Brain microvascular endothelial cell (primary cell): ENCODE measurements around the gene UNC13B.

Experiments
- DNase-seq: peaks from one replicate; pipeline ENCODE4 v3.0.0-alpha.2; 2020
- H3K27ac ChIP-seq: fragments of 250-450 bp; sonication (Bioruptor Pico); 2 replicates; pipeline ENCODE4 v1.5.1; 2020; ENCODE audit warnings: mild to moderate bottlenecking, moderate library complexity
- H3K27me3 ChIP-seq: fragments of 250-450 bp; sonication (Bioruptor Pico); replicated peaks from 2 replicates; pipeline ENCODE4 v1.5.1; 2020; ENCODE audit warnings: mild to moderate bottlenecking
- H3K36me3 ChIP-seq: fragments of 250-450 bp; sonication (Bioruptor Pico); replicated peaks from 2 replicates; pipeline ENCODE4 v1.5.1; 2020; ENCODE audit warnings: mild to moderate bottlenecking
- H3K4me3 ChIP-seq: 2 replicates; pipeline ENCODE4 v1.5.1; 2011; ENCODE audit warnings: low read depth, mild to moderate bottlenecking, control low read depth, low read length, moderate library complexity
- in situ Hi-C: cut with HindIII; loops from 2 replicates; pipeline ENCODE4 v1.10.0; 2017; ENCODE audit warnings: low sequenced_read_pairs, low pct_ligation_motif_present
- TF ChIP-seq, protein P1 (sequence below): IDR thresholded peaks from 2 replicates; pipeline ENCODE4 v1.5.1; 2011; ENCODE audit warnings: low read depth, mild to moderate bottlenecking, moderate library complexity, low read length, control low read depth, inconsistent platforms; ENCODE audit errors: missing control alignments

The UNC13B gene

GRCh38 chr9:35115680-35116538 is 45.9 kb upstream of the UNC13B start, which contains the start of gene ATOSB:
Gene ATOSB (minus strand): TSS chr9:35115862. CDS start chr9:35108274, 7,588 bp downstream.
- peak; percentile 98 for DNase-seq
- Histone ChIP-seq H3K27ac (peak within 1 kb of the TSS; percentile 89), H3K4me3 (peak within 1 kb of the TSS; percentile 94), H3K36me3 (no peaks in the 10 kb centered on the region), H3K27me3 (no peaks in the 10 kb centered on the region)
- TF ChIP-seq, protein P1, sequence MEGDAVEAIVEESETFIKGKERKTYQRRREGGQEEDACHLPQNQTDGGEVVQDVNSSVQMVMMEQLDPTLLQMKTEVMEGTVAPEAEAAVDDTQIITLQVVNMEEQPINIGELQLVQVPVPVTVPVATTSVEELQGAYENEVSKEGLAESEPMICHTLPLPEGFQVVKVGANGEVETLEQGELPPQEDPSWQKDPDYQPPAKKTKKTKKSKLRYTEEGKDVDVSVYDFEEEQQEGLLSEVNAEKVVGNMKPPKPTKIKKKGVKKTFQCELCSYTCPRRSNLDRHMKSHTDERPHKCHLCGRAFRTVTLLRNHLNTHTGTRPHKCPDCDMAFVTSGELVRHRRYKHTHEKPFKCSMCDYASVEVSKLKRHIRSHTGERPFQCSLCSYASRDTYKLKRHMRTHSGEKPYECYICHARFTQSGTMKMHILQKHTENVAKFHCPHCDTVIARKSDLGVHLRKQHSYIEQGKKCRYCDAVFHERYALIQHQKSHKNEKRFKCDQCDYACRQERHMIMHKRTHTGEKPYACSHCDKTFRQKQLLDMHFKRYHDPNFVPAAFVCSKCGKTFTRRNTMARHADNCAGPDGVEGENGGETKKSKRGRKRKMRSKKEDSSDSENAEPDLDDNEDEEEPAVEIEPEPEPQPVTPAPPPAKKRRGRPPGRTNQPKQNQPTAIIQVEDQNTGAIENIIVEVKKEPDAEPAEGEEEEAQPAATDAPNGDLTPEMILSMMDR: no peak
- in situ Hi-C loops: no loop called here

DNA sequence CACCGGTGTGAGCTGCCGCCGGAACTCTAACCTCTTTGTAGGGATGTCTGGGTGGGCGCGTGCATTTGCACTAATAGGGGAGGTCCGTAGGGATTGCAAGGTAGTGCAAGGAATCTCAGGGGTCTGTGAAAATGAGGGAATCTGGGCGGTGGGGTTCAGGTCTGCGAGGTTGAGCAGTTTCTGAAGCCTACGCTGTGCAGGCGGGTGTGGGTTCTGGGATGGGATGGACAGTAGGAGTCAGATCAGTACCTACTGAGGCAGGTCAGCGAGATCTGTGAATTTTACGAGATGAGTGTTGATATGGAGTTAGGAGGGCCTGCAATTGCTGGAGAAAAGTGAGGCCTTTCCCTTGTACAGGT is 45.3 kb upstream of the UNC13B start:
- H3K27me3 ChIP-seq: no peaks in the 10 kb centered on the region
- H3K4me3 ChIP-seq: peak overlapping the region; percentile 94
- DNase-seq: no peak
- no peaks in the 10 kb centered on the region for H3K36me3 ChIP-seq
- TF ChIP-seq, protein P1: no peak
- H3K27ac ChIP-seq: peak overlapping the region; percentile 38
- in situ Hi-C loops: no loop called here

- peak; percentile 90 for DNase-seq
- in situ Hi-C loops: no loop called here
- TF ChIP-seq, protein P1: peak; percentile 97
- Histone ChIP-seq H3K4me3 (peak overlapping the region; percentile 94), H3K27me3 (no peaks in the 10 kb centered on the region), H3K27ac (no peak overlapping the region), H3K36me3 (no peaks in the 10 kb centered on the region)
Measured at GRCh38 chr9:35116898-35117551, 44.8 kb upstream of the UNC13B start.

GRCh38 chr9:35134920-35135319 is 26.9 kb upstream of the UNC13B start:
- H3K27me3 ChIP-seq: no peaks in the 10 kb centered on the region
- H3K27ac ChIP-seq: no peak overlapping the region
- no peaks in the 10 kb centered on the region for H3K36me3 ChIP-seq
- H3K4me3 ChIP-seq: no peak overlapping the region
- TF ChIP-seq, protein P1: no peak
- in situ Hi-C loops: no loop called here
- DNase-seq: no peak

GRCh38 chr9:35135988-35136387 is 25.8 kb upstream of the UNC13B start:
- Histone ChIP-seq H3K4me3 (no peak overlapping the region), H3K27ac (no peak overlapping the region), H3K27me3 (no peaks in the 10 kb centered on the region), H3K36me3 (no peaks in the 10 kb centered on the region)
- TF ChIP-seq, protein P1: no peak
- no peak for DNase-seq
- in situ Hi-C loops: no loop called here
